ENCODE measurements around the gene SGK1. TPM values are rescaled to one million over a fixed set of nuclear protein-coding genes. Genes with fewer than 3 reads are reported as not detected.
A peak's percentile ranks its signal among the peaks of the same experiment; 100 is the strongest.

The SGK1 gene
- polyA plus RNA-seq, 1 of the 3 experiments (the other 2 are of a cell fraction) = 440 TPM

DNA sequence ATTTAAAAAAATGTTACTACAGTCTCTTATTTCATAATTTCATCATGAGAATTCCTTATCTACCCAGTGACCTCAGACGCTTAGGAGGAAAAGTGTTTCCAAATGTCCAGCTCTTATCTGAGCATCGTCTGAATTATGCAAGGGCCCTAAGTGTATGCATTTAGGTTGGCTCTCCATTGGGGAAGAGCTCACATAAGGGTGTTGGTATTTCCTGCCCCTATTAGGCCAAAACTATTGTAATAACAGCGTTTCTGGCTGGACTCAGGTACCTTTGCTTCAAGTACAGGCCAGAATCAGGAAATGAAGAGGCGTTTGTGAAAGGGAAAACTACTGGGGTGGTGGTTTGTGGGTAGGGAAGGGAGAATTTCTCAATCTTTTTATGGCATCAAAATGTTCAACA lies 40.4 kb upstream of the SGK1 start:
- H3K4me1 ChIP-seq (ENCODE audit: control insufficient read depth in 1 of 2, insufficient read depth in 2 of 2, low read depth in 1 of 2, low read length in 1 of 2) = peaks cover 0 to 5% of the 10 kb centered on the region in 2 experiments; a peak in 2 of 4 replicates
- DNase-seq = peak; percentile 31
- H3F3A ChIP-seq (replicated peaks; ENCODE audit: insufficient read depth) = peaks cover 12% of the 10 kb centered on the region
- H4K20me1 ChIP-seq (ENCODE audit: insufficient read depth) = no peaks in the 10 kb centered on the region
- no peak overlapping the region for H3K4me3 ChIP-seq (ENCODE audit: low read depth in 2 of 2, low read length in 1 of 2)
- H3K79me2 ChIP-seq (ENCODE audit: insufficient read depth) = no peaks in the 10 kb centered on the region
- H3K27ac ChIP-seq (ENCODE audit: low read depth in 2 of 2, low read length in 1 of 2) = peak overlapping the region in 1 of 2 experiments; percentile 74; a peak in 2 of 4 replicates
- H3K4me2 ChIP-seq = no peak overlapping the region
- H2AFZ ChIP-seq (ENCODE audit: low read depth) = no peak overlapping the region
- WGBS (ENCODE audit: low lambda C conversion rate) = 34% methylated on average over 4 of the region's 4 CpGs
- H3K9me3 ChIP-seq = no peaks in the 10 kb centered on the region
- H3K9ac ChIP-seq = peak overlapping the region; percentile 21; the same call in 1 of the 2 replicates
- TF ChIP-seq USF1 (IDR thresholded peaks at IDR 0.05; ENCODE audit: borderline replicate concordance, low read depth) (no peak), GABPA (IDR thresholded peaks at IDR 0.05; ENCODE audit: low read depth) (no peak), NFIC (IDR thresholded peaks at IDR 0.05; ENCODE audit: borderline replicate concordance) (no peak), TCF12 (IDR thresholded peaks at IDR 0.05) (peak; percentile 28; the same call in 1 of the 2 replicates), EP300 (IDR thresholded peaks at IDR 0.05; ENCODE audit: borderline replicate concordance in 1 of 2, low read depth in 1 of 2, low read length in 1 of 2) (peak in 1 of 2 experiments; percentile 36; a peak in 1 of 4 replicates), SMC3 (IDR thresholded peaks at IDR 0.05; ENCODE audit: low read depth, low read length) (no peak), GATA2 (CRISPR knock-in tag; IDR thresholded peaks at IDR 0.05) (0 out of 2 replicates have a peak, but pooled peaks have one; percentile 9), ELF1 (IDR thresholded peaks at IDR 0.05) (no peak)
- ChIA-PET CTCF (no interaction called here), POLR2A (no interaction called here)
- H3K36me3 ChIP-seq (replicated peaks in 1 of 2; ENCODE audit: control insufficient read depth in 1 of 2, insufficient read depth in 2 of 2, low read length in 1 of 2) = no peaks in the 10 kb centered on the region
- no peaks in the 10 kb centered on the region for H3K9me2 ChIP-seq
- H3K27me3 ChIP-seq (ENCODE audit: insufficient read depth) = no peaks in the 10 kb centered on the region

GRCh38 chr6:134357022-134357487 lies 39.1 kb upstream of the SGK1 start:
- TF ChIP-seq FOSL2 (IDR thresholded peaks at IDR 0.05; ENCODE audit: borderline replicate concordance, low read depth) (no peak), GABPA (IDR thresholded peaks at IDR 0.05; ENCODE audit: low read depth) (no peak), JUND (IDR thresholded peaks at IDR 0.05) (no peak), TCF12 (IDR thresholded peaks at IDR 0.05) (no peak), CHD2 (IDR thresholded peaks at IDR 0.05; ENCODE audit: low read length, partially characterized antibody) (no peak), USF1 (IDR thresholded peaks at IDR 0.05; ENCODE audit: borderline replicate concordance, low read depth) (no peak), MEF2A (IDR thresholded peaks at IDR 0.05; ENCODE audit: borderline replicate concordance, low read depth) (no peak), RCOR1 (IDR thresholded peaks at IDR 0.05; ENCODE audit: low read length) (no peak), FOXJ3 (CRISPR knock-in tag; IDR thresholded peaks at IDR 0.05) (no peak), NFIC (IDR thresholded peaks at IDR 0.05; ENCODE audit: borderline replicate concordance) (no peak)
- TF ChIP-seq, protein P1, sequence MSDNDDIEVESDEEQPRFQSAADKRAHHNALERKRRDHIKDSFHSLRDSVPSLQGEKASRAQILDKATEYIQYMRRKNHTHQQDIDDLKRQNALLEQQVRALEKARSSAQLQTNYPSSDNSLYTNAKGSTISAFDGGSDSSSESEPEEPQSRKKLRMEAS (IDR thresholded peaks at IDR 0.05; ENCODE audit: low read depth) = no peak
- ChIA-PET POLR2A (no interaction called here), CTCF (no interaction called here)
- WGBS (ENCODE audit: low lambda C conversion rate) = 81% methylated on average over 2 of the region's 2 CpGs
- Histone ChIP-seq H3K27me3 (ENCODE audit: insufficient read depth) (no peaks in the 10 kb centered on the region), H3F3A (replicated peaks; ENCODE audit: insufficient read depth) (peaks cover 6% of the 10 kb centered on the region), H3K36me3 (replicated peaks in 1 of 2; ENCODE audit: control insufficient read depth in 1 of 2, insufficient read depth in 2 of 2, low read length in 1 of 2) (no peaks in the 10 kb centered on the region), H3K79me2 (ENCODE audit: insufficient read depth) (no peaks in the 10 kb centered on the region), H3K27ac (ENCODE audit: low read depth in 2 of 2, low read length in 1 of 2) (no peak overlapping the region), H3K4me3 (ENCODE audit: low read depth in 2 of 2, low read length in 1 of 2) (no peak overlapping the region), H3K9me3 (no peaks in the 10 kb centered on the region), H2AFZ (ENCODE audit: low read depth) (no peak overlapping the region), H3K9ac (no peak overlapping the region), H4K20me1 (ENCODE audit: insufficient read depth) (no peaks in the 10 kb centered on the region), H3K4me1 (ENCODE audit: control insufficient read depth in 1 of 2, insufficient read depth in 2 of 2, low read depth in 1 of 2, low read length in 1 of 2) (peaks cover 0 to 5% of the 10 kb centered on the region in 2 experiments; a peak in 2 of 4 replicates), H3K9me2 (no peaks in the 10 kb centered on the region), H3K4me2 (no peak overlapping the region)
- no peak for DNase-seq

All from SK-N-SH (cell line).